ENCODE measurements around the gene DMRTA2. TPM values are rescaled to one million over a fixed set of nuclear protein-coding genes. Genes with fewer than 3 reads are reported as not detected.

The DMRTA2 gene
- total and polyA plus RNA-seq, 2 of the 8 experiments (the other 6 are each of a cell fraction or from before 2014, with no cell fraction given), result not detected

DNA sequence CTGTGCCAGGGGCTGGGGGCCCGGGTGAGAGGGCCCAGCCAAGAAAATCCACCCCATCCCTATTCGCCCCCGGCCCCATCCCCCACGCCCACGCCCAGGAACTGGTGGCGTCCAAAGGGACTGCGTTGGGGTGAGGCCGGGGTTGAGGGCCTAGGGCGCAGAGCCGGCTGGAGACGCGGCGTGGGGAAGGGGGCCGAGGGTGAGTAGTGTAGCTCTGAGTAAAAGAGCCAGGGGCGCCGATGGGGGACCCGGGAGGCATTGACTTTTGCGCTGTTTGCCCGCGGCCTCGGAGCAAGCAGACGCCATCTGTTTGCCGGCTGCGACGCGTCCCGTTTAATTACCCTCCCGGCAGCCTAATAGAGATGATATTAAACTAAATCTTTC lies 3.5 kb upstream of the DMRTA2 start:
- FAIRE-seq, result no peak
- H2AK5ac ChIP-seq (ENCODE audit: low read depth, low read length), result no peak overlapping the region
- TF ChIP-seq SAP30 (IDR thresholded peaks at IDR 0.05; ENCODE audit: insufficient read depth, insufficient replicate concordance, low read length) (no peak), CHD1 (IDR thresholded peaks at IDR 0.05; ENCODE audit: low read depth, low read length) (no peak), TAF7 (optimal IDR thresholded peaks at IDR 0.05; ENCODE audit: borderline replicate concordance, low read depth, low read length) (no peak), HDAC2 (IDR thresholded peaks at IDR 0.05; ENCODE audit: borderline replicate concordance in 1 of 2, low read depth in 2 of 2, low read length in 2 of 2) (no peak), HDAC6 (IDR thresholded peaks at IDR 0.05; ENCODE audit: low read depth, low read length) (no peak), MAFK (IDR thresholded peaks at IDR 0.05; ENCODE audit: low read depth, low read length) (no peak), ZNF274 (IDR thresholded peaks at IDR 0.05; ENCODE audit: borderline replicate concordance, extremely low read depth, low read length) (no peak), GABPA (IDR thresholded peaks at IDR 0.05; ENCODE audit: borderline replicate concordance, insufficient read depth, low read length) (no peak), TEAD4 (IDR thresholded peaks at IDR 0.05; ENCODE audit: low read depth, low read length) (no peak), BCL11A (IDR thresholded peaks at IDR 0.05; ENCODE audit: low read depth in 2 of 2, low read length in 2 of 2) (no peak), POLR2A (IDR thresholded peaks at IDR 0.05; ENCODE audit: control extremely low read depth in 1 of 2, low read depth in 2 of 2, low read length in 2 of 2) (no peak), RAD21 (IDR thresholded peaks at IDR 0.05 in 1 of 2, conservative IDR thresholded peaks at IDR 0.05 in 1 of 2; ENCODE audit: low read depth in 2 of 2, low read length in 2 of 2) (no peak), CBX5 (IDR thresholded peaks at IDR 0.05; ENCODE audit: low read depth, low read length) (no peak), TAF1 (IDR thresholded peaks at IDR 0.05; ENCODE audit: low read depth, low read length) (no peak)

More for the DNA sequence above, 3.5 kb upstream of the DMRTA2 start:
- no peak overlapping the region for H3K56ac ChIP-seq (replicated peaks; ENCODE audit: insufficient read length, low read depth, low read length)
- H3K9ac ChIP-seq (replicated peaks in 1 of 4; ENCODE audit: extremely low read depth in 1 of 4, low read depth in 3 of 4, low read length in 3 of 4), result no peak overlapping the region
- H2BK15ac ChIP-seq (ENCODE audit: low read length), result no peak overlapping the region
- DNase-seq (ENCODE audit: low read depth in 1 of 2, low spot score in 2 of 2), result peak in 1 of 2 experiments; percentile 50
- no peak overlapping the region for H4K91ac ChIP-seq (replicated peaks; ENCODE audit: insufficient read length, low read length)
- H3K23me2 ChIP-seq (ENCODE audit: low read depth, low read length), result peaks cover 11% of the 10 kb centered on the region; the same call in 1 of the 2 replicates
- H3K79me1 ChIP-seq (ENCODE audit: low read depth, low read length), result no peaks in the 10 kb centered on the region
- no peak overlapping the region for H2BK5ac ChIP-seq (ENCODE audit: low read depth, low read length)
- peaks cover 88 to 100% (median 98%) of the 10 kb centered on the region in 4 experiments for H3K27me3 ChIP-seq (replicated peaks in 1 of 4; ENCODE audit: control insufficient read depth in 3 of 4, extremely low read depth in 1 of 4, insufficient read depth in 3 of 4, low read length in 3 of 4)
- no peak overlapping the region for H3K23ac ChIP-seq (ENCODE audit: insufficient read length)
- no peak overlapping the region for H2BK20ac ChIP-seq (ENCODE audit: low read length)
- H2BK12ac ChIP-seq (ENCODE audit: low read depth, low read length), result no peak overlapping the region
- H3K4me2 ChIP-seq (ENCODE audit: insufficient read depth in 1 of 2, low read depth in 2 of 2, low read length in 2 of 2), result peak overlapping the region; percentile 42 to 55; a peak in 2 of 4 replicates
- H3K4me1 ChIP-seq (replicated peaks in 1 of 4; ENCODE audit: control insufficient read depth in 3 of 4, insufficient read depth in 4 of 4, low read length in 3 of 4), result peaks cover 10 to 23% (median 14%) of the 10 kb centered on the region in 4 experiments
- peaks cover 11 to 36% of the 10 kb centered on the region in 2 experiments for H4K20me1 ChIP-seq (replicated peaks in 1 of 2; ENCODE audit: control insufficient read depth in 1 of 2, insufficient read depth in 2 of 2, low read length in 2 of 2)
- H3K27ac ChIP-seq (ENCODE audit: low read depth, low read length), result no peak overlapping the region
- H4K5ac ChIP-seq (ENCODE audit: insufficient read length, low read depth, low read length), result no peak overlapping the region
- CTCF ChIA-PET (ENCODE audit: partially characterized antibody), result interaction anchor here (1.0 to 7.4 kb wide), 5 partner anchors 10 to 178 kb away, joined by 7 to 32 read pairs (median 12); no protein-coding TSS in a partner anchor
- no peaks in the 10 kb centered on the region for H3K79me2 ChIP-seq (ENCODE audit: control insufficient read depth in 1 of 2, insufficient read depth in 2 of 2, low read length in 2 of 2)
- WGBS, 2 experiments (ENCODE audit: extremely low coverage in 1 of 2, insufficient coverage in 1 of 2, insufficient read length in 1 of 2, insufficient replicate concordance in 2 of 2, low coverage in 1 of 2, low lambda C conversion rate in 2 of 2, missing lambda C conversion rate in 1 of 2), result 5% methylated on average over 25 of the region's 28 CpGs; no CpG with 5 or more reads in 1 of the 2 experiments
- no peak overlapping the region for H2AFZ ChIP-seq (ENCODE audit: low read length)
- no peak overlapping the region for H3K18ac ChIP-seq (ENCODE audit: extremely low read depth, low read length)
- no peaks in the 10 kb centered on the region; a peak in 1 of 8 replicates for H3K36me3 ChIP-seq (ENCODE audit: control insufficient read depth in 2 of 4, insufficient read depth in 4 of 4, low read length in 3 of 4)
- POLR2A ChIA-PET (ENCODE audit: partially characterized antibody), result interaction anchor here (0.6 to 1.8 kb wide), 2 partner anchors 12 to 144 kb away, joined by 4 to 7 read pairs; no protein-coding TSS in a partner anchor
- no peak overlapping the region for H4K8ac ChIP-seq (ENCODE audit: extremely low read depth, insufficient read depth, low read length)
- no peak overlapping the region for H3K14ac ChIP-seq (ENCODE audit: insufficient read length)
- no peak overlapping the region for H3K4ac ChIP-seq (replicated peaks; ENCODE audit: insufficient read length, low read depth, low read length)
- H2BK120ac ChIP-seq (replicated peaks; ENCODE audit: low read depth, low read length), result no peak overlapping the region
- H3K9me3 ChIP-seq (ENCODE audit: insufficient read depth in 2 of 2, low read depth in 1 of 2, low read length in 1 of 2), result no peaks in the 10 kb centered on the region
- no peak overlapping the region for H3K4me3 ChIP-seq (ENCODE audit: extremely low read depth in 1 of 4, insufficient read depth in 2 of 4, low read depth in 3 of 4, low read length in 4 of 4)

All from H1 (cell line).